PFSK-1 (cell line): ENCODE measurements around the gene CFAP20DC.

Source experiments
- FOXP2 ChIP-seq: optimal IDR thresholded peaks from 2 replicates; pipeline ENCODE3; 2011; ENCODE audit warnings: borderline replicate concordance, control low read depth, inconsistent platforms; ENCODE audit not compliant: insufficient read depth; ENCODE audit errors: extremely low read length, extremely low read depth
- POLR2AphosphoS5 ChIP-seq: IDR thresholded peaks from 2 replicates; pipeline ENCODE4 v1.6.1; 2012; ENCODE audit warnings: low read depth, mild to moderate bottlenecking, control low read depth, low read length, moderate library complexity
- SIN3A ChIP-seq: IDR thresholded peaks from 2 replicates; pipeline ENCODE4 v1.6.1; 2012; ENCODE audit warnings: mild to moderate bottlenecking, low read length, moderate library complexity, borderline replicate concordance; ENCODE audit not compliant: insufficient read depth
- TAF1 ChIP-seq: IDR thresholded peaks from 2 replicates; pipeline ENCODE4 v1.6.1; 2012; ENCODE audit warnings: low read length, control low read depth, borderline replicate concordance; ENCODE audit not compliant: insufficient read depth
- TF ChIP-seq, protein P1 (sequence below), 2 experiments: IDR thresholded peaks; 2 replicates each; pipeline versions ENCODE4 v1.6.1 to v1.8.0; 2011 to 2012; ENCODE audit warnings: low read depth in 2 of 2, low read length in 2 of 2, control low read depth in 1 of 2, inconsistent platforms in 1 of 2, mild to moderate bottlenecking in 1 of 2, moderate library complexity in 1 of 2; ENCODE audit not compliant: insufficient read depth in 1 of 2

Gene CFAP20DC

DNA sequence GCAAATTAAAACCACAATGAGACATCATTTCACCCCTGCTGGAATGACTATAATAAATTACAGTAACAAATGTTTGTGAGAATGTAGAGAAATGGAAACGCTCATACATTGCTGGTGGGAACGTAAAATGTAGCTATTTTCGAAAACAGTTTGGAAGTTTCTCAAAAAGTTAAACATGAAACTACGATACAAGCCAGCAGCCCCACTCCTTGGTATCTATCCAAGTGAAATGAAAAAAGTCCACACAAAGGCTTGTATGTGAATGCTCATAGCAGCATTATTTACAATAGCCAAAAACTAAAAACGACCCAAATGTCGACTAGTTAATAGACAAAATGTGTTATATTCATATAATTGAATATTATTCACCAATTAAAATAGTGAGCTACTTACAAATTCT, 22.9 kb upstream of the CFAP20DC start:
- TF ChIP-seq SIN3A (no peak), FOXP2 (no peak), TAF1 (no peak), POLR2AphosphoS5 (no peak)
- TF ChIP-seq, protein P1, sequence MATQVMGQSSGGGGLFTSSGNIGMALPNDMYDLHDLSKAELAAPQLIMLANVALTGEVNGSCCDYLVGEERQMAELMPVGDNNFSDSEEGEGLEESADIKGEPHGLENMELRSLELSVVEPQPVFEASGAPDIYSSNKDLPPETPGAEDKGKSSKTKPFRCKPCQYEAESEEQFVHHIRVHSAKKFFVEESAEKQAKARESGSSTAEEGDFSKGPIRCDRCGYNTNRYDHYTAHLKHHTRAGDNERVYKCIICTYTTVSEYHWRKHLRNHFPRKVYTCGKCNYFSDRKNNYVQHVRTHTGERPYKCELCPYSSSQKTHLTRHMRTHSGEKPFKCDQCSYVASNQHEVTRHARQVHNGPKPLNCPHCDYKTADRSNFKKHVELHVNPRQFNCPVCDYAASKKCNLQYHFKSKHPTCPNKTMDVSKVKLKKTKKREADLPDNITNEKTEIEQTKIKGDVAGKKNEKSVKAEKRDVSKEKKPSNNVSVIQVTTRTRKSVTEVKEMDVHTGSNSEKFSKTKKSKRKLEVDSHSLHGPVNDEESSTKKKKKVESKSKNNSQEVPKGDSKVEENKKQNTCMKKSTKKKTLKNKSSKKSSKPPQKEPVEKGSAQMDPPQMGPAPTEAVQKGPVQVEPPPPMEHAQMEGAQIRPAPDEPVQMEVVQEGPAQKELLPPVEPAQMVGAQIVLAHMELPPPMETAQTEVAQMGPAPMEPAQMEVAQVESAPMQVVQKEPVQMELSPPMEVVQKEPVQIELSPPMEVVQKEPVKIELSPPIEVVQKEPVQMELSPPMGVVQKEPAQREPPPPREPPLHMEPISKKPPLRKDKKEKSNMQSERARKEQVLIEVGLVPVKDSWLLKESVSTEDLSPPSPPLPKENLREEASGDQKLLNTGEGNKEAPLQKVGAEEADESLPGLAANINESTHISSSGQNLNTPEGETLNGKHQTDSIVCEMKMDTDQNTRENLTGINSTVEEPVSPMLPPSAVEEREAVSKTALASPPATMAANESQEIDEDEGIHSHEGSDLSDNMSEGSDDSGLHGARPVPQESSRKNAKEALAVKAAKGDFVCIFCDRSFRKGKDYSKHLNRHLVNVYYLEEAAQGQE (IDR thresholded peaks at IDR 0.05; ENCODE audit: insufficient read depth in 1 of 2, low read depth in 2 of 2, low read length in 2 of 2) = no peak

DNA sequence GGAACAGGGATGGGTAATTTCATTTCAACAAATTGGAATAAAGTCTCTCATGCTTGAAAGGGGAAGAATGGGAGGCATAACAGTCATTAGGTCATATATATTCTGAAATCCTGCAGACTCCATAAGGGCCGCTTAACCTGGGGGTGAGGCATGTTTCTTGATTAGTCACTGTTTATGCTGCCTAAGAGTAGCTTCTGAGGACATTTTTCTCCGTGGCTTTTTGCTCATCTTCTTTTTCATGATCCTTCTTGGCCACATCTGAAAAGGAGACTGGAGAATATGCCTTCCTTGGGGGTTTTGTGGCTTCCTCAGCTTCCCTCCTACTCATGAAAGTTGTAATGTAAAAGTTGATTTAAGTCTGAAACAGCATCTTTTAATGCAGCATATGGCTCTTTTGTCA, 20.0 kb upstream of the CFAP20DC start:
- TF ChIP-seq, protein P1 (IDR thresholded peaks at IDR 0.05; ENCODE audit: insufficient read depth in 1 of 2, low read depth in 2 of 2, low read length in 2 of 2) = no peak
- TF ChIP-seq TAF1 = no peak

DNA sequence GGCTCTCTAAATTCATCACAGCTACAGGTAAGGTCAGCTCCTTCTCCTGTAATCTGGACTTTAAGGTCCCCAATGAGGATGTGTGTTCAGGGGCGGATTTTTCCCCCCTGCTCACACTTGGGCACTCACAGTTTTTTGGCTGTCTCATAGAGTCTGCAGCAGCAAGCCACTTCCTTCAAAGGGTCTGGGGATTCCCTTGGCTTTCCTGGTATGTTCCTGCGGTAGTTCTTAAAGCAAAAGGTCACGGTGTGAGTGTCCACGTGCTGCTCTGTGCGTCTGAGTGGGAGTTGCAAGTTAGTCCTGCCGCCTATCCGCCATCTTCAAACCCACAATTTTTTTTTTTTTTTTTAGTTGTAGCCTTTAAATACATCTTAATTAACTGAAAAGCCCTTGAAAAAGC, 15.4 kb upstream of the CFAP20DC start:
- TF ChIP-seq SIN3A (no peak), TAF1 (no peak), FOXP2 (no peak), POLR2AphosphoS5 (no peak)
- TF ChIP-seq, protein P1 (IDR thresholded peaks at IDR 0.05; ENCODE audit: insufficient read depth in 1 of 2, low read depth in 2 of 2, low read length in 2 of 2) = no peak

DNA sequence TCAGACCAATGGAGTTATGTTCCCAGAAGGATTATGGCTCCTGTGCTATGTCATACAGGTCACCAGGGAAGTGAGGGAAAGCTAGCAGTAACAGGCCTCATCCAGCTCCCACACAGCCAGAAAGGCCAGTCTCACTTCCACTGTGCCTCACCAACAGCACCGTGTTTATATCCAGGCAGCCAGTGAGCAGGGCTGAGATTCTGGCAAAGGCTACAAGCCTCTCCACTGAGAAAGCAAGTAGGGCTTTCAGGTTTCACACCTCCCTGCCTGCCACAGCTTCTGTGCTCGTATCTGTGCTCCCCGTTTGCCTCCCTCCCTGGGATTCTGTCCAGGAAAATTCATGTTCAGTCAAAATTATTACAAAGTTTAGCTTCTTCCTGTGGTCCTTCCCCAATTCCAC, 14.9 kb upstream of the CFAP20DC start:
- TF ChIP-seq POLR2AphosphoS5 = no peak
- TF ChIP-seq SIN3A = no peak
- no peak for TF ChIP-seq FOXP2
- TF ChIP-seq, protein P1 (IDR thresholded peaks at IDR 0.05; ENCODE audit: insufficient read depth in 1 of 2, low read depth in 2 of 2, low read length in 2 of 2) = no peak
- no peak for TF ChIP-seq TAF1

DNA sequence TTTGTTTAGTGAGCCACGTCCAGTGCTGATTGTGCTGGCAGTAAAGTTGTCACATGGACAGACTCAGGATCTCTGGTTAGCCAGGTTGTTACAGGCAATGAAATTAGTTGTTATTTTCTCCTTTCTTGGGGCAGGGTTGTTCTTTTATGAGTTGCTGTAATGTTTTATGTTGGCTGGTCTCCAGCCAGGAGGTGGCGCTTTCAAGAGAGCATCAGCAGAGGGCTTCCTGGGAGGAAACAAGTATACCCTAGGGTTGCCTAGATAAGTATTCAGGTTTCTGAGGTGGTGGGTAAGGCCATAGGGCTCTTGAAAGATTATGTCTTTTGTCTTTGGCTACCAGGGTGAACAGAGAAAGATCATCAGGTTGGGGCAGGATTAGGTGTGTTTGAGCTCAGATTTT, 14.5 kb upstream of the CFAP20DC start:
- TF ChIP-seq POLR2AphosphoS5 (no peak), SIN3A (no peak), TAF1 (no peak), FOXP2 (no peak)
- TF ChIP-seq, protein P1 (IDR thresholded peaks at IDR 0.05; ENCODE audit: insufficient read depth in 1 of 2, low read depth in 2 of 2, low read length in 2 of 2) = no peak
